Naive B cell (primary cell): ENCODE results near the gene TIMM50. TPM values are rescaled to one million over a fixed set of nuclear protein-coding genes. Genes with fewer than 3 reads are reported as not detected.
A peak's percentile ranks its signal among the peaks of the same experiment; 100 is the strongest.

Source experiments
- ATAC-seq, 2 donors: fragments of 150-1000 bp; cut with Tn5 transposase; 2 replicates each; pipeline ENCODE4 v1.10.0; 2021; ENCODE audit warnings: low read depth in 2 of 2, mild to moderate bottlenecking in 2 of 2, moderate library complexity in 2 of 2
- DNase-seq: peaks from one replicate; pipeline ENCODE4 v3.0.0; 2022
- H3K27ac Mint-ChIP-seq, 6 donors: one replicate each; pipeline ENCODE4 v1.8.0; 2020 to 2022; ENCODE audit warnings: mild to moderate bottlenecking in 6 of 6, mixed read lengths in 6 of 6, moderate library complexity in 5 of 6, inconsistent platforms in 2 of 6
- H3K27me3 Mint-ChIP-seq, 3 donors: one replicate each; pipeline ENCODE4 v1.8.0; 2021 to 2022; ENCODE audit warnings: mixed read lengths in 3 of 3, mild to moderate bottlenecking in 1 of 3
- H3K36me3 Mint-ChIP-seq, 2 donors: one replicate each; pipeline ENCODE4 v1.8.0; 2020 to 2022; ENCODE audit warnings: mixed read lengths in 2 of 2, inconsistent platforms in 1 of 2, mild to moderate bottlenecking in 1 of 2
- H3K4me1 Mint-ChIP-seq, 3 donors: one replicate each; pipeline ENCODE4 v1.8.0; 2020 to 2022; ENCODE audit warnings: mixed read lengths in 3 of 3, inconsistent platforms in 1 of 3, mild to moderate bottlenecking in 1 of 3, moderate library complexity in 1 of 3
- H3K4me3 Mint-ChIP-seq, 8 donors: one replicate each; pipeline ENCODE4 v1.8.0; 2020 to 2022; ENCODE audit warnings: mild to moderate bottlenecking in 8 of 8, mixed read lengths in 8 of 8, moderate library complexity in 8 of 8, inconsistent platforms in 2 of 8
- H3K9me3 Mint-ChIP-seq, 7 donors: one replicate each; pipeline ENCODE4 v1.8.0; 2020 to 2022; ENCODE audit warnings: mixed read lengths in 7 of 7, mild to moderate bottlenecking in 5 of 7, inconsistent platforms in 2 of 7, moderate library complexity in 1 of 7
- polyA plus RNA-seq, 6 donors: library from polyadenylated mRNA; unstranded; fragments of 300-500 nt; fragmentation: Illumina TruSeq; gene quantifications; one replicate each; pipeline ENCODE4 v1.2.3, GENCODE V29; 2021; ENCODE audit warnings: low read depth in 6 of 6

The TIMM50 gene
- polyA plus RNA-seq, 6 donors from 2014 or later: 35.4 to 41.9 (median 37.0) TPM

DNA sequence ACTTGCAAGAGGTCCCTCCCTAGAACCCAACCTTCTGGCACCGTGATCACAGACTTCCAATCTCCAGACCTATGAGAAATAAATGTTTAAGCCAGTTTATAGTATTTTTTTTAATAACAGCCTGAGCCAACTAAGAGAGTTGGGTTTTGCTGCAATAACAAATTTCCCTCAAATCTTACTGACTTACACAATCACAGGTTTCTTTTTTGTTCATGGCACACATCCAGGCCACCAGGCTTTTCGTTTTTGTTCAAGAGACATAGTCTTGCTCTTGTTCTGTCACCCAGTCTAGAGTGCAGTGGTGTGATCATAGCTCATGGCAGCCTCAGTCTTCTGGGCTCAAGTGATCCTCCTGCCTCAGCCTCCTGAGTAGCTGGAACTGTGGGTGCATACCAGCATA, 32.4 kb downstream of the TIMM50 start:
- Mint-ChIP-seq H3K27ac (no peak overlapping the region), H3K27me3 (peaks cover 26 to 74% (median 48%) of the 10 kb centered on the region in 3 donors), H3K36me3 (peaks cover 0 to 16% of the 10 kb centered on the region in 2 donors), H3K9me3 (peaks cover 0 to 7% (median 0%) of the 10 kb centered on the region in 7 donors), H3K4me3 (no peak overlapping the region), H3K4me1 (peaks cover 20 to 23% (median 20%) of the 10 kb centered on the region in 3 donors)
- DNase-seq (no peak), ATAC-seq (no peak)

DNA sequence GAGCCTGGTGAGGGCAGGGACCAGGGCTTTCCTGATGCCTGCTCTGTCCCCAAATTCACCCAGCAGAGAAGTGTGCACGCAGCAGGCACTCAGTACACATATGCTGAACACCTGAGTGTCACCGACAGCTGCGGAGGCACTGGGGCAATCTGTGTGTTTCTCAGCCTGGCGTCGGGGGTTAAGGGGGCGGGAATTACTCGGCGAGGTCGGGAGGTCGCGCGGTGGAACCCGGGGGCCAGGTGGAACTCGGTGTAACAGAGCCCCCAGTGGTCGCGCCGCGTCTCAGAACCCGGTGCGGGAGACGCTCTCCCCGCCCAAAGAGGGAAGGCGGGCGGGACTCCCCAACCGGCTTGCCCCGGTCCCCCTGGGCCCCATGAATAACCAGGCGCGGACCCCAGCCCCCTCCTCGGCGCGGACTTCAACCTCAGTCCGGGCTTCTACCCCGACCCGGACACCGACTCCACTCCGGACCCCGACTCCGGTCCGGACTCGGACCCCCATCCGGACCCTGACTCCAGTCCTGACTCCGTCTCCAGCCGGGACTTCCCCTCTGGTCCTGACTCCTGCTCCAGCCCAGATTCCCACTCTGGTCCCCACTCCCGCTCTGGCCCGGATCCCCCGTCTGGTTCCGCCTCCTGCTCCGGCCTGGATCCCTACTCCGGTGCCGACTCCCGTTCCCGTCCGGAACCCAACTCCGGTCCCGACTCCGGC, 34.4 kb downstream of the TIMM50 start, which contains the start of gene SELENOV:
TSS of gene SELENOV (plus strand) at position 300 of the 711 bp plus-strand sequence. CDS start at position 374, 74 bp downstream.
- H3K27me3 Mint-ChIP-seq: peaks cover 23 to 66% (median 50%) of the 10 kb centered on the region in 3 donors
- peak within 1 kb of the TSS; percentile 64 to 88 (median 86) for H3K4me3 Mint-ChIP-seq
- peaks cover 0 to 16% of the 10 kb centered on the region in 2 donors for H3K36me3 Mint-ChIP-seq
- peaks cover 16 to 19% (median 17%) of the 10 kb centered on the region in 3 donors for H3K4me1 Mint-ChIP-seq
- DNase-seq (no peak), ATAC-seq (peak; percentile 75 to 79)
- no peak within 1 kb of the TSS for H3K27ac Mint-ChIP-seq
- H3K9me3 Mint-ChIP-seq: peaks cover 0 to 7% (median 0%) of the 10 kb centered on the region in 7 donors

- peaks cover 0 to 7% (median 0%) of the 10 kb centered on the region in 7 donors for H3K9me3 Mint-ChIP-seq
- peaks cover 16 to 19% (median 17%) of the 10 kb centered on the region in 3 donors for H3K4me1 Mint-ChIP-seq
- ATAC-seq (peak in 1 of 2 donors; percentile 24), DNase-seq (no peak)
- H3K36me3 Mint-ChIP-seq: peaks cover 0 to 16% of the 10 kb centered on the region in 2 donors
- peak overlapping the region; percentile 16 to 88 (median 81) for H3K4me3 Mint-ChIP-seq
- no peak overlapping the region for H3K27ac Mint-ChIP-seq
- peaks cover 23 to 66% (median 50%) of the 10 kb centered on the region in 3 donors for H3K27me3 Mint-ChIP-seq
These were observed 35.0 kb downstream of the TIMM50 start for GRCh38 chr19:39515551-39516191.

DNA sequence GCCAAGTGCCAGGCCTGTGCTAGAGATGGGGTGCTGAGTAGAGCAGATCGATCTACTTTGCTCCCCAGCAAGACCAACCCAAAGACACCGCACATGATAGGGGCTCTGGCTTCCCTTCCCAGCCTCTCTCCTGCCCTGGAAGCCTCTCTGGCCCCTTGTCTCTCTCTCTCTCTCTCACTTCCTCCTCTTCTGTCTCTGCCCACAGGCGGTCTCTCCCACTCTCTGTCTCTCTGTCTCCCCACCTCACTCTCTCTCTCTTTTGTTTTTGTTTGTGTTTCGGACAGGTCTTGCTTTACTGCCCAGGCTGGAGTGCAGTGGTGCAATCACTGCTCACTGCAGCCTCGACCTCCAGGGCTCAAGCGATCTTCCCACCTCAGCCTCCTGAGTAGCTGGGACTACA, 35.6 kb downstream of the TIMM50 start:
- DNase-seq (no peak), ATAC-seq (peak; percentile 38 to 41)
- H3K4me1 Mint-ChIP-seq: peaks cover 16 to 19% (median 17%) of the 10 kb centered on the region in 3 donors
- peaks cover 23 to 66% (median 50%) of the 10 kb centered on the region in 3 donors for H3K27me3 Mint-ChIP-seq
- peaks cover 0 to 7% (median 0%) of the 10 kb centered on the region in 7 donors for H3K9me3 Mint-ChIP-seq
- peak overlapping the region in 2 of 6 donors; percentile 33 to 65 for H3K27ac Mint-ChIP-seq
- H3K36me3 Mint-ChIP-seq: peaks cover 0 to 16% of the 10 kb centered on the region in 2 donors
- peak overlapping the region; percentile 16 to 85 (median 71) for H3K4me3 Mint-ChIP-seq

DNA sequence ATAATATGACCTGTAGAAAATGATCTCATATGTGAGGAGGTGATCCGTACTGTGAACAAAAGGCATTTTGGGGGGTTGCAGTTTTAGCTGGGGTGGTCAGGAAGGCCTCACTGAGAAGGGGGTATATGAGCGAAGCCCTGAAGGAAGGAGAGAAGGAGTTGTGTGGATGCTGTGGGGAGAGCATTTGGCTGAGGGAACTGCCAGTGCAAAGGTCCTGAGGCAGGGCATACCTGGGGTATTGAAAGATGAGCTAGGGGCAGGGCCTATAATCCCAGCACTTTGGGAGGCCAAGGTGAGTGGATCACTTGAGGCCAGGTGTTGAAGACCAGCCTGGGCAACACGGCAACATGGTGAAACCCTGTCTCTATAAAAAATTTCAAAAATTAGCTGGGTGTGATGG, 36.8 kb downstream of the TIMM50 start:
- Mint-ChIP-seq H3K9me3 (peaks cover 0 to 7% (median 0%) of the 10 kb centered on the region in 7 donors), H3K27me3 (peaks cover 23 to 59% (median 50%) of the 10 kb centered on the region in 3 donors), H3K27ac (no peak overlapping the region), H3K4me1 (peaks cover 16 to 19% (median 17%) of the 10 kb centered on the region in 3 donors), H3K4me3 (peak overlapping the region in 3 of 8 donors; percentile 13 to 36 (median 30)), H3K36me3 (peaks cover 0 to 16% of the 10 kb centered on the region in 2 donors)
- ATAC-seq: no peak
- DNase-seq: no peak

GRCh38 chr19:39518458-39518857, 37.8 kb downstream of the TIMM50 start:
- no peak overlapping the region for H3K27ac Mint-ChIP-seq
- peaks cover 0 to 7% (median 0%) of the 10 kb centered on the region in 7 donors for H3K9me3 Mint-ChIP-seq
- no peak for ATAC-seq
- H3K4me3 Mint-ChIP-seq: peak overlapping the region in 1 of 8 donors; percentile 50
- H3K4me1 Mint-ChIP-seq: peaks cover 16 to 19% (median 17%) of the 10 kb centered on the region in 3 donors
- no peak for DNase-seq
- peaks cover 23 to 50% (median 50%) of the 10 kb centered on the region in 3 donors for H3K27me3 Mint-ChIP-seq
- peaks cover 0 to 16% of the 10 kb centered on the region in 2 donors for H3K36me3 Mint-ChIP-seq

DNA sequence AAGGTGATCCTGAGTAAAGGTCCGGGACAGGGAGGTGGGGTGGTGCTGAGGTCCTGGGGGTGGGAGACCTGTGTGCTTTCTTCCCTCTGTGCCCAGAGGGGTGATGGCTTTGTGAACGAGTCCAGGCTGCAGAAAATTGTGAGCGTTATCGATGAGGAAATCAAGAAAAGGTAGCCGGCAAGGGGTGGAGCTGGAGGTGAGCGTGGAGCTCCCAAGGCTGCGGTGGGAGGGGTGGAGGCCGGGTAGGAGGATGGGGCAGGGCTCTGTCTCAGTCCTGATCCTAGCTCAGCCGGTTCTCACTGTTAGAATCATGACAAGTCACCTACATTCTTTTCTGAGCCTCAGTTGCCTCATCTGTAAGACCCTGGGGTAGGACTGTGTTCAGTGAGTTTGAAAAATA, 38.3 kb downstream of the TIMM50 start:
- Mint-ChIP-seq H3K27ac (no peak overlapping the region), H3K4me3 (no peak overlapping the region), H3K36me3 (peaks cover 0 to 16% of the 10 kb centered on the region in 2 donors), H3K9me3 (peaks cover 0 to 7% (median 0%) of the 10 kb centered on the region in 7 donors), H3K4me1 (peaks cover 16 to 19% (median 17%) of the 10 kb centered on the region in 3 donors), H3K27me3 (peaks cover 18 to 45% (median 45%) of the 10 kb centered on the region in 3 donors)
- ATAC-seq (no peak), DNase-seq (no peak)

DNA sequence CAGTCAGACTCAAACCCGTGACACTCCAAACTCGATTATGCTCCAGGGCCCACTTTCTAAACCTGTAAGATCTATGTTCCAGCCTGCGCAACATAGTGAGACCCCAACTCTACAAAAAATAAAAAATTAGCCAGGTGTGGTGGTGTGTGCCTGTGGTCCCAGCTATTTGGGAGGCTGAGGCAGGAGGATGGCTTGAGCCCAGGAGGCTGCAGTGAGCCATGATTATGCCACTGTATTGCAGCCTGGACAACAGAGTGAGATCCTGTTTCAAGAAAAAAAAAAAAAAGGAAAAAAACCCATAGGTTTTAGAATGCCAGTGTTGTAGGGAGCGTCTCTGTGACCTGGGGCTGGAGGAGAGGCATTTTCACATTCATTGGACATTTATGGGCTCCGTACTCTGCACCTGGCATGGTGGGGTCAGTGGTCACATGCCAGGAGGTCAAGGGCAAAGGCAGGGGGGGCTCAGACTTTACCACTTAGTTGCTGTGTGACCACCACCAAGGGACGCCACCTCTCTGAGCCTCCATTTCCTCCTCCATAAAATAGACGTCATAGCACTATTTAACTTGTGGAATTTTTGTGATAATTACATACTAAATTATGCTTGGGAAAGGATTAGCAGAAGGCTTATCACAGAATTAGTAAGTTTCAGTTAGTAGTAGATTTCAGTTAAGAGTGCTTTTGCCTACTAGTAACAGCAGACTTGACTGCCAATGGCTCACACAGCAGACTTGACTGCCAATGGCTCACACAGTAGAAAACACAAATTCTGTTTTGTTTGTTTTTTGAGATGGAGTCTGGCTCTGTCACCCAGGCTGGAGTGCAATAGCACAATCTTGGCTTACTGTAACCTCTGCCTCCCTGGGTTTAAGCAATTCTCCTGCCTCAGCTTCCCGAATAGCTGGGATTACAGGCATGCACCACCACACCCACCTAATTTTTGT, 40.2 kb downstream of the TIMM50 start:
- no peak for ATAC-seq
- peak overlapping the region in 2 of 6 donors; percentile 54 to 57 for H3K27ac Mint-ChIP-seq

DNA sequence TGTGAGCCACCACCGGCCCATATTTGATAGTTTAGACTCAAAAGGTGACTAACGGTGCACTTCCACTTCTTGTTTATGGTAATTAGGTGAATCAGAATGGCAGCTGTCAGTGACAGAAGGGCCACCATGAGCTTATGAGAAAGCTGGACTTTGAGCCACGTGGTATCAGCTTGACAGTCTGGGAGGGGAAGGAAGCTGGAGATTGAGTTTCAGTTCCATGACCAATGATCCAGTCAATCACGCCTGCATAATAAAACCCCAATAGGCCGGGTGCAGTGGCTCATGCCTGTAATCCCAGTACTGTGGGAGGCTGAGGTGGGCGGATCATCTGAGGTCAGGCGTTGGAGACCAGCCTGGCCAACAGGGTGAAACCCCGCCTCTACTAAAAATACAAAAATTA, 43.9 kb downstream of the TIMM50 start:
- Mint-ChIP-seq H3K4me3 (no peak overlapping the region), H3K9me3 (no peaks in the 10 kb centered on the region), H3K36me3 (no peaks in the 10 kb centered on the region), H3K27ac (peak overlapping the region in 1 of 6 donors; percentile 42), H3K27me3 (no peaks in the 10 kb centered on the region), H3K4me1 (peaks cover 0 to 4% (median 0%) of the 10 kb centered on the region in 3 donors)
- ATAC-seq (no peak), DNase-seq (no peak)

More for the DNA sequence above, 40.2 kb downstream of the TIMM50 start:
- Mint-ChIP-seq H3K4me1 (peaks cover 7 to 11% (median 8%) of the 10 kb centered on the region in 3 donors), H3K36me3 (peaks cover 0 to 16% of the 10 kb centered on the region in 2 donors), H3K27me3 (peaks cover 11 to 28% (median 27%) of the 10 kb centered on the region in 3 donors), H3K9me3 (peaks cover 0 to 7% (median 0%) of the 10 kb centered on the region in 7 donors), H3K4me3 (no peak overlapping the region)
- no peak for DNase-seq

- no peak for DNase-seq
- no peak overlapping the region for H3K4me3 Mint-ChIP-seq
- H3K36me3 Mint-ChIP-seq: no peaks in the 10 kb centered on the region
- H3K27me3 Mint-ChIP-seq: no peaks in the 10 kb centered on the region
- no peak overlapping the region for H3K27ac Mint-ChIP-seq
- H3K9me3 Mint-ChIP-seq: no peaks in the 10 kb centered on the region
- no peak for ATAC-seq
- peaks cover 0 to 6% (median 0%) of the 10 kb centered on the region in 3 donors for H3K4me1 Mint-ChIP-seq
These were observed 44.6 kb downstream of the TIMM50 start for GRCh38 chr19:39525205-39525604.

- H3K27ac Mint-ChIP-seq: peak overlapping the region in 5 of 6 donors; percentile 37 to 89 (median 66)
- H3K4me1 Mint-ChIP-seq: peaks cover 9 to 27% (median 20%) of the 10 kb centered on the region in 3 donors
- DNase-seq (no peak), ATAC-seq (no peak)
- H3K4me3 Mint-ChIP-seq: peak overlapping the region; percentile 91 to 98 (median 93)
- no peaks in the 10 kb centered on the region for H3K9me3 Mint-ChIP-seq
- H3K27me3 Mint-ChIP-seq: no peaks in the 10 kb centered on the region
- no peaks in the 10 kb centered on the region for H3K36me3 Mint-ChIP-seq
These were observed 51.2 kb downstream of the TIMM50 start for GRCh38 chr19:39531834-39532232.

GRCh38 chr19:39532233-39533002, 51.8 kb downstream of the TIMM50 start, which contains the start of gene EID2B:
EID2B (minus strand) TSS chr19:39532852; CDS start chr19:39532802, 50 bp downstream.
- peak; percentile 93 for DNase-seq
- Mint-ChIP-seq H3K27ac (peak within 1 kb of the TSS; percentile 64 to 94 (median 90)), H3K36me3 (no peaks in the 10 kb centered on the region), H3K4me3 (peak within 1 kb of the TSS; percentile 91 to 98 (median 94)), H3K27me3 (no peaks in the 10 kb centered on the region), H3K4me1 (peaks cover 11 to 32% (median 24%) of the 10 kb centered on the region in 3 donors), H3K9me3 (no peaks in the 10 kb centered on the region)
- peak; percentile 88 to 92 for ATAC-seq
